ENCODE data around the gene LIMS4.
"Not testable (repeated sequence)": the region's sequence is repeated elsewhere in the genome, so short reads cannot be mapped to it uniquely, and the experiment has no call there.

Gene LIMS4

DNA sequence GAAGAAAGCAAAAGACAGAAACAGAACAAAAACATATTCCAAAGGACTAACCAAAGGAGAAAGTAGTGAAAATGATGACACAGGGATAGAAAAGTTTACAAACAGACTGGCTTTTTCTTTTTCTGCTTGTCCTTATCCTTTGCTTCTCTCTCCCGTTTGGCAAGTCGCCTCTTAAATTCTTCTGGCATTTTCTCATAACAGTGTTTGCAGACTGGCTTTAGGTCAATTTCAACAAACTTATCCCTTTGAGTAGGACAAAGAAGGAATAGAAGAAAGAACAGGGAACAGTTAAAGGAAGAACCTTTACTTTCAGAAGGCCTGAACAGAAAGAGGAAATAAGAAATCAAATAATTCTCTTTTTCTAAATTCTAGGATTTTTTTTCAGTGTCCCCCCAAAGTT is 26.0 kb downstream of the LIMS4 start:
- H3K4me1 ChIP-seq (ENCODE audit: control insufficient read depth, insufficient read depth, low read length, unreplicated experiment); H3K27me3 ChIP-seq (ENCODE audit: insufficient read depth, low read length); H3K36me3 ChIP-seq (ENCODE audit: insufficient read depth, low read length); H3K79me2 ChIP-seq (ENCODE audit: control insufficient read depth, insufficient read depth, low read length, unreplicated experiment); H2AFZ ChIP-seq (ENCODE audit: low read length, unreplicated experiment); H3K4me3 ChIP-seq (ENCODE audit: low read depth, low read length); H3K27ac ChIP-seq (ENCODE audit: low read depth, low read length): not testable (repeated sequence)

DNA sequence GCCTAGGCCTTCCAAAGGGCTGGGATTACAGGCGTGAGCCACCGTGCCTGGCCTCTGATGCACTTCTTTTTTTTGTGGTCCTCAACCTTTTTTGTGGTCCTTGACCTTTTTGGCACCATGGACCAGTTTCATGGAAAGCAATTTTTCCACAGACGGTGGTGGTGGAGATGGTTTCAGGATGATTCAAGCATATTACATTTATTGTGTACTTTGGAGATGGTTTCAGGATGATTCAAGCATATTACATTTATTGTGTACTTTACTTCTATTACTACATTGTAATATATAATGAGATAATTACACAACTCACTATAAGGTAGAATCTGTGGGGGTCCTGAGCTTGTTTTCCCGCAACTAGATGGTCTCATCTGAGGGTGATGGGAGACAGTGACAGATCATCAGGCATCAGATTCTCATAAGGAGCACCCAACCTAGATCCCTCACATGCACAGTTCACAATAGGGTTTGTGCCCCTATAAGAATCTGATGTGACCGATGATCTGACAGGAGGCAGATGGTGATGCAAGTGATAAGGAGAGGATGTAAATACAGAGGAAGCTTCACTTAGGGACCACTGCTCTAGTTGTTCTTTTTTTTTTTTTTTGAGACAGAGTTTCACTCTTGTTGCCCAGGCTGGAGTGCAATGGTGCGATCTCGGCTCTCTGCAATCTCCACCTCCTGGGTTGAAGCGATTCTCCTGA is 29.2 kb downstream of the LIMS4 start:
- H3K4me1 ChIP-seq (ENCODE audit: control insufficient read depth, insufficient read depth, low read length, unreplicated experiment); H3K4me3 ChIP-seq (ENCODE audit: low read depth, low read length); H3K27me3 ChIP-seq (ENCODE audit: insufficient read depth, low read length); H3K27ac ChIP-seq (ENCODE audit: low read depth, low read length); H3K36me3 ChIP-seq (ENCODE audit: insufficient read depth, low read length); H3K79me2 ChIP-seq (ENCODE audit: control insufficient read depth, insufficient read depth, low read length, unreplicated experiment); H2AFZ ChIP-seq (ENCODE audit: low read length, unreplicated experiment): not testable (repeated sequence)

DNA sequence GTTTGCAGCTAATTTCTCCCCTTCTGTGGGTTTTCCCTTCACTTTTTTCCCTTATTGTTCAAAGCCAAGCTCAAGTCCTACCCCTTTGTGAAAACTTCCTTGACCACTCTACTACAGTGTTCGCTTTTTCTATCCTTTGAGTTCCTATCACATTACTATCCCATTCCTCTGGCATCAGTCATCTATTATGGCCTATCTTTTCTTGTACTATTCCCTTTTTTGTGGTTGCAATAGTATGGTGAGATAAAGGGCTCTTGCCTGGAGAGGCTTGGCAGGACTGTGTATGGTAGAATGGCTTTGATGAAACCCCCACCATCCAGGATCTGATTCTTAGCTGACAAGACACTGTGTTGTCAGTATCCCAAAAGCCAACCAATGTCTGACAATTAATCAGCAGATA is 30.7 kb downstream of the LIMS4 start:
- H3K4me1 ChIP-seq (ENCODE audit: control insufficient read depth, insufficient read depth, low read length, unreplicated experiment); H3K79me2 ChIP-seq (ENCODE audit: control insufficient read depth, insufficient read depth, low read length, unreplicated experiment); H3K36me3 ChIP-seq (ENCODE audit: insufficient read depth, low read length); H2AFZ ChIP-seq (ENCODE audit: low read length, unreplicated experiment); H3K27me3 ChIP-seq (ENCODE audit: insufficient read depth, low read length); H3K27ac ChIP-seq (ENCODE audit: low read depth, low read length); H3K4me3 ChIP-seq (ENCODE audit: low read depth, low read length): not testable (repeated sequence)

DNA sequence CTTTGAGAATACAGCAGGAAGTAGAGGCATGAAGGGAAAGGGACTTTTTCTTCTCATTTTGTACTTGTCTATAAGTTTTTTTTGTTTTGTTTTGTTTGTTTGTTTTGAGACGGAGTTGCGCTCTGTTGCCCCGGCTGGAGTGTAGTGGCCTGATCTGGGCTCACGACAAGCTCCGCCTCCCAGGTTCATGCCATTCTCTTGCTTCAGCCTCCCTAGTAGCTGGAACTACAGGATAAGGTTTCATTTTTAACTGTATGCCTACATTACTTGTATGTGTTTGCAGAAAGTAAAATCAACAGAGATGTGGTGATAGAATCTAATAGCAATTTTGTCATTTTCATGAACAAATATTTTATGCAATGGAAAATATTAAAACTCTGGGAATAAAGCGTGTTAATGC is 38.1 kb downstream of the LIMS4 start:
- not testable (repeated sequence) for H3K4me3 ChIP-seq (ENCODE audit: low read depth, low read length); H3K79me2 ChIP-seq (ENCODE audit: control insufficient read depth, insufficient read depth, low read length, unreplicated experiment); H3K27me3 ChIP-seq (ENCODE audit: insufficient read depth, low read length); H2AFZ ChIP-seq (ENCODE audit: low read length, unreplicated experiment); H3K36me3 ChIP-seq (ENCODE audit: insufficient read depth, low read length); H3K27ac ChIP-seq (ENCODE audit: low read depth, low read length); H3K4me1 ChIP-seq (ENCODE audit: control insufficient read depth, insufficient read depth, low read length, unreplicated experiment)

DNA sequence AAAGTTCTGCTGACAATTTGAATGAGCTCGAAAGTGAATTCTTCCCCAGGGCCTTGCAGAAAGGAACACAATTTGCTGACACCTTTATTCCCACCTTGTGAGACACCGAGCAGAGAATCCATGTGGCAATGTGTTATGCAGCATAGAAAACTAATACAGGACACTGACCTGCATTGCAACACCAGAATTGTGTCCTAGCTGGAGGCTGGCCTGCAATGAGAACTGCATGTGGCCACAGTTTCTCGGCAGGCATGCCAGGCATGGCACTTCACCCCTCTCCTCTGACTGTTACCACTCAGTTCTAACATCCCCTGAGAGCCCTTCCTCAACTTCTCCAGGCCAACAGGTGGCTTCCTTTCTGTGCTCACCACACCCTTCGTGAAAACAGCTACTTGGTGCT is 46.9 kb downstream of the LIMS4 start:
- not testable (repeated sequence) for H3K36me3 ChIP-seq (ENCODE audit: insufficient read depth, low read length); H3K4me1 ChIP-seq (ENCODE audit: control insufficient read depth, insufficient read depth, low read length, unreplicated experiment); H3K27ac ChIP-seq (ENCODE audit: low read depth, low read length); H3K4me3 ChIP-seq (ENCODE audit: low read depth, low read length); H3K79me2 ChIP-seq (ENCODE audit: control insufficient read depth, insufficient read depth, low read length, unreplicated experiment); H3K27me3 ChIP-seq (ENCODE audit: insufficient read depth, low read length); H2AFZ ChIP-seq (ENCODE audit: low read length, unreplicated experiment)

DNA sequence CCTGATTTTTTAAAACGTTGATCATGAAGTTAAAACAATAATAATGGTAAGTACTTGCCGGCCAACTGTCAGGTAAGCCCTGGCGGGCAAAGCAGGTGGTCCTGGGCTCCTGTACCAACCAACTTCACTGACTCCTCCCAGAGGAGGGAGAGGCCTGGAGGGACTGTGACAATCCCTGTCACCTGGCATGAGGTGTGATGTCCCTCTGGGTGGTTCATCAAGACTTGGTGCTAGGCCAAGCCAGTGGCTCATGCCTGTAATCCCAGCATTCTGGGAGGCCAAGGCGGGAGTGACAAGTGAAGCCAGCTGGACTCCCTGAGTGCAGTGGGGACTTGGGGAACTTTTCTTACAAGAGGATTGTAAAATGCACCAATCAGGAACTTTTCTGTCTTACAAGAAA is 48.2 kb downstream of the LIMS4 start:
- H3K4me1 ChIP-seq (ENCODE audit: control insufficient read depth, insufficient read depth, low read length, unreplicated experiment); H3K27ac ChIP-seq (ENCODE audit: low read depth, low read length); H3K36me3 ChIP-seq (ENCODE audit: insufficient read depth, low read length); H3K4me3 ChIP-seq (ENCODE audit: low read depth, low read length); H3K27me3 ChIP-seq (ENCODE audit: insufficient read depth, low read length); H3K79me2 ChIP-seq (ENCODE audit: control insufficient read depth, insufficient read depth, low read length, unreplicated experiment); H2AFZ ChIP-seq (ENCODE audit: low read length, unreplicated experiment): not testable (repeated sequence)

DNA sequence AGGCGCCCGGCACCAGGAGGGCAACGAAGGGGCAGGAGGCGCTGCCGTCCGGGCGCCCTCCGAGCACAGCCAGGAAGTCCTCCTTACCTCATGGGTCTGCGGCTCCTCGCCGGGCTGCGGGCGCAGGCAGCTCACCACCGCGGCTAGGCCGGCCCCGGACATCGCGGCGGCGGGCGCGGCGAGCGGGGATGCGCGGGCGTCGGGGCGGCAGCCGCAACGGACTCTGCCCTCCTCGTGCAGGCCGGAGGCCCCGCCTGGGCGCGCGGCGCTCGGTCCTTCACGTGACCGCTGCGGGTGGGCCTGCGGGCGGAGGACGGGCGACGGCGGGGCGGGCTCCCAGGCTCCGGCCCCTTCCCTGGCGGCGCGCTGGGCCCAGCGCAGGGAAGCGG is 49.0 kb downstream of the LIMS4 start:
- not testable (repeated sequence) for H3K4me3 ChIP-seq (ENCODE audit: low read depth, low read length); H3K4me1 ChIP-seq (ENCODE audit: control insufficient read depth, insufficient read depth, low read length, unreplicated experiment); H3K79me2 ChIP-seq (ENCODE audit: control insufficient read depth, insufficient read depth, low read length, unreplicated experiment); H3K36me3 ChIP-seq (ENCODE audit: insufficient read depth, low read length); H3K27ac ChIP-seq (ENCODE audit: low read depth, low read length); H2AFZ ChIP-seq (ENCODE audit: low read length, unreplicated experiment); H3K27me3 ChIP-seq (ENCODE audit: insufficient read depth, low read length)

DNA sequence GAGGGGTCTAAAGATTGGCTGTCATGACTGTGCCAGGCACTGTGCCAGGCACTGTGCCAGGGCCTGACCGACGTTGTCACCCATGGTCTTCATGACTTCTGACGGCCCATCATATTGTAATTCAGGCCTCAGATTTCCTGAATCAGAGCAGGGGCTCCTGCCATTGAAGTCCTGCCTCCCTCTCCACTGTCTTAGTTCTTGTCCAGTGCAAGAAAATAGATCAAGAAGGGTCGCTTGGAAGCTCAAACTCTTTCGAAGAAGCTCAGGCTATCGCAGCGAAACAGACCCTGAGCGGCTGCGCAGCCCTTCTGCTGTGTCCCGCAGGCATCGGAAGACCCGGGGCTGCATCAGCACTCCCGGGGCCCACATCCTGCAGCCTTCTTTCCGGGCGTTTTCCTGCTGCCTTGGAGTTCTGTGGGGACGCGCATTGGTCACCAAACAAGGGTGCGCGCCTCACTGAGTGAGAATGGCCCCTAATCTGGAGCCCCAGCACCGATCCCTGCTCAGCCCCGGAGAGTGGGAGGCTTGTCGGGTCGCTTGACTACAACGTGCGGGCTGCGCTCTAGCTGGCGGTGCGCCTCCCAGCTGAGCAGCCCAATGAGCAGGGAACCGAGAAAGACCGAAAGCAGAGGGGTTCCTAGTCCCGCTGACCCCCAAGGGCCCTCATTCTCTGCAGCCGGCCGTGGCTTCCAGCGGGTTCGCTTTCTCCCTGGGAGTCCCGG is 49.6 kb downstream of the LIMS4 start:
- H2AFZ ChIP-seq (ENCODE audit: low read length, unreplicated experiment); H3K4me1 ChIP-seq (ENCODE audit: control insufficient read depth, insufficient read depth, low read length, unreplicated experiment); H3K36me3 ChIP-seq (ENCODE audit: insufficient read depth, low read length); H3K79me2 ChIP-seq (ENCODE audit: control insufficient read depth, insufficient read depth, low read length, unreplicated experiment); H3K27ac ChIP-seq (ENCODE audit: low read depth, low read length); H3K27me3 ChIP-seq (ENCODE audit: insufficient read depth, low read length); H3K4me3 ChIP-seq (ENCODE audit: low read depth, low read length): not testable (repeated sequence)

DNA sequence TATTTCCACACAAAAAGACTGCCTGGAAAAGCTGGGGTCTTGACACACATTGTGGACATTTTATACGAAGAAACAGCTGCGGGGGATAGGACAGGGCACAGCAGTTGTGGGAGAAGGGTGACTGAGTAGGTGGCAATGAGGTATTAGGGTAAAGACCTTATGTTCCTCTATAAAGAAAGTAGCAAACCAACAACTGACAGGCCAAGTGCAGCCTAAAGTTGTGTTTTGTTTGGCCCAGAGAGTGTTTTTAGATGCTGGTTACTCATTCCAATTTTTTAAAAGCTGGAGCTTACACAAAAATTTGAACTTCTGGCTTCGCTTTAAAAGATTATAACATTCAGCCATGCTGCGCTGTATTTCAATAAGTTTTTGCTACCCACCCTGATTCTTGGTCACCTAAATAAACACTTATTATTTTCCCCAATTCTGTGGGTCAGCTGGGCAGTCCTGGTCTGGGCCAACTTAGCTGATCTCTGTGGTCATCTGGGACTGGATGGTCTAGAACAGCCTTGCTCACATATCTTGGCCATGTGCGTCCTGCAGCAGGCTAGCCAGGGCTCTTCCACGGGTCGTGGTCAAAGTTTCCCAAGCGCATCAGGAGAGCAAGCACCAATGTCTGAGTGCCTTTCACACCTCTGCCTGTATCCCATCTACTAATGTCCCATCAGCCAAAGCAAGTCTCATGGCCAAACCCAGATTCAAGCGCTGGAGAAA is 51.8 kb downstream of the LIMS4 start:
- not testable (repeated sequence) for H3K4me1 ChIP-seq (ENCODE audit: control insufficient read depth, insufficient read depth, low read length, unreplicated experiment); H2AFZ ChIP-seq (ENCODE audit: low read length, unreplicated experiment); H3K4me3 ChIP-seq (ENCODE audit: low read depth, low read length); H3K27me3 ChIP-seq (ENCODE audit: insufficient read depth, low read length); H3K27ac ChIP-seq (ENCODE audit: low read depth, low read length); H3K79me2 ChIP-seq (ENCODE audit: control insufficient read depth, insufficient read depth, low read length, unreplicated experiment); H3K36me3 ChIP-seq (ENCODE audit: insufficient read depth, low read length)

DNA sequence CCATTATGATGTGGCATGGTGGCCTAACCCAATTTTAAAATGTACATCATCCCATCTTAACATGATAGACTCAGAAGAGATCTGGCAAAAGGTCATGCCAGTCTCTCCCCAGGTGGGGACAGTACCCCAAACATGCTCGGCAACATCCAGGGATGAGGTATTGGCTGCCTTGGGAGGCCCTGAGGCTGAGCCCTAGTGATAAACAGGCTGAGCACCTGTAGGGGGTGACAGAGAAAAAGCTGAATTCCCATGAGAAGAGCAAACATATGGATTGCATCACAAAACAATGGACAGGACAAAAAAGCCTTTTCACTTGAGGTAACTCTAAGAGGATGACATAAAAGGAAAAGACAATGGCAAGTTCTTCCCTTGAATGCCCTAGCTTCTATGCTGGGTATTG is 65.5 kb downstream of the LIMS4 start:
- not testable (repeated sequence) for H3K79me2 ChIP-seq (ENCODE audit: control insufficient read depth, insufficient read depth, low read length, unreplicated experiment); H3K4me1 ChIP-seq (ENCODE audit: control insufficient read depth, insufficient read depth, low read length, unreplicated experiment); H3K27ac ChIP-seq (ENCODE audit: low read depth, low read length); H3K27me3 ChIP-seq (ENCODE audit: insufficient read depth, low read length); H2AFZ ChIP-seq (ENCODE audit: low read length, unreplicated experiment); H3K4me3 ChIP-seq (ENCODE audit: low read depth, low read length); H3K36me3 ChIP-seq (ENCODE audit: insufficient read depth, low read length)

DNA sequence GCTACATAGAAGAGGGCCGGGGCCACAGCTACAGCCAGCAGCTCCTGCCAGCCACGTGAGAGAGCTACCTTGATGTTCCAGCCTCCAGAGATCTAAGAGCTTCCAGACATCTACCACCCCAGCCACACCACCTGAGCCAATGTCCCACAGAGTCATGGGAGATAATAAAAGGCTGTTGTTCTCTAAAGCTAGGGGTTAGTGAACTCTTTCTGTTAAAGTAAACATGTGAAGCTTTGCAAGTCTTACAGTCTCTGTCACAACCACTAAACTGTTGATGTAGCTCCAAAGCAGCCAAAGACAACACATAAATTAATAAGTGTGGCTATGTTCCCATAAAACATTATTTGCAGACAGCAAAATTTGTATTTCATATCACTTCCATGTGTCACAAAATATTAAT is 67.6 kb downstream of the LIMS4 start:
- not testable (repeated sequence) for H3K4me3 ChIP-seq (ENCODE audit: low read depth, low read length); H2AFZ ChIP-seq (ENCODE audit: low read length, unreplicated experiment); H3K4me1 ChIP-seq (ENCODE audit: control insufficient read depth, insufficient read depth, low read length, unreplicated experiment); H3K27ac ChIP-seq (ENCODE audit: low read depth, low read length); H3K79me2 ChIP-seq (ENCODE audit: control insufficient read depth, insufficient read depth, low read length, unreplicated experiment); H3K27me3 ChIP-seq (ENCODE audit: insufficient read depth, low read length); H3K36me3 ChIP-seq (ENCODE audit: insufficient read depth, low read length)

Data from ACC112 (cell line).